T-helper 2 cell treated with Interferon-gamma antibody and Interleukin-4, amounts not matched to agents 100 ng/mL and 5 ng/mL, for 36 hours (primary cell): Measurements from ENCODE around the gene DEGS1. TPM values are rescaled to one million over a fixed set of nuclear protein-coding genes. Genes with fewer than 3 reads are reported as not detected.
"Not testable (repeated sequence)": the region's sequence is repeated elsewhere in the genome, so short reads cannot be mapped to it uniquely, and the experiment has no call there.

Experiments
- intact Hi-C: fragments of 100-400 bp; cut with micrococcal nuclease; formaldehyde crosslinking; loops from one replicate; pipeline ENCODE4 v1.15.1; 2023
- total RNA-seq: library from RNA; stranded (reverse); gene quantifications from 2 replicates; pipeline ENCODE4 v1.2.3, GENCODE V29; 2022

Gene DEGS1
- total RNA-seq, 1 donor from 2014 or later: 66.1 TPM

GRCh38 chr1:224180783-224181452 lies 2.1 kb upstream of the DEGS1 start:
- intact Hi-C loops: loop anchor here (5.0 to 10.0 kb wide), 3 partner anchors 81 to 466 kb away; partner anchors contain the start of gene CAPN2

- intact Hi-C loops: loop anchor here (5.0 to 10.0 kb wide), 3 partner anchors 81 to 467 kb away; partner anchors contain the start of gene CAPN2
These were observed 1.6 kb upstream of the DEGS1 start for GRCh38 chr1:224181453-224181810.

GRCh38 chr1:224182057-224182865 lies 779 bp upstream of the DEGS1 start:
- intact Hi-C loops: loop anchor here (1.0 to 10.0 kb wide), 11 partner anchors 12 to 1469 kb away; partner anchors contain the start of genes AIDA, BROX, CAPN2 and FBXO28

GRCh38 chr1:224183591-224184312 lies 712 bp downstream of the DEGS1 start:
- intact Hi-C loops: loop anchor here (1.0 to 10.0 kb wide), 9 partner anchors 79 to 1471 kb away; partner anchors contain the start of genes AIDA, BROX, CAPN2 and CNIH4

GRCh38 chr1:224185208-224185607 lies 2.2 kb downstream of the DEGS1 start:
- intact Hi-C loops: loop anchor here (10.0 kb wide), 1 partner anchor 470 kb away; the partner anchor contains the start of gene CAPN2

DNA sequence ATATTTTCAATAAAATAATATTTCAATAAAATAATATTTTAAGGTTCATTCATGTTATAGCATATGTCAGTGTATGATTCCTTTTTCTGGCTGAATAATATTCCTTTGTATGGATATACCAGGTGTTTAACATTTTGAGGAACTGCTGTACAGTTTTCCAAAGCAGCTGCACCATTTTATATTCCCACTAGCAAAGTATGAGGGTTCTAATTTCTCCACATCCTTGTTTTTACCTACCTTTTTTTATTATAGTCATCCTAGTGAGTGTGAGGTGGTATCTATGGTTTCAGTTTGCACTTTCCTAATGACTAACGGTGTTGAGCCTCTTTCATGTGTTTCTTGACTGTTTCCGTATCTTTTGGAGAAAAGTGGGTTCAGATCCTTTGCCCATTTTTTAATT lies 5.2 kb downstream of the DEGS1 start:
- intact Hi-C loops: loop anchor here (10.0 kb wide), 1 partner anchor 473 kb away; the partner anchor contains the start of gene CAPN2

GRCh38 chr1:224189561-224189960 lies 6.5 kb downstream of the DEGS1 start:
- intact Hi-C loops: loop anchor here (10.0 kb wide), 1 partner anchor 475 kb away; the partner anchor contains the start of gene CAPN2

- intact Hi-C loops: no loop called here
These were observed 9.2 kb downstream of the DEGS1 start for GRCh38 chr1:224192082-224192788.

DNA sequence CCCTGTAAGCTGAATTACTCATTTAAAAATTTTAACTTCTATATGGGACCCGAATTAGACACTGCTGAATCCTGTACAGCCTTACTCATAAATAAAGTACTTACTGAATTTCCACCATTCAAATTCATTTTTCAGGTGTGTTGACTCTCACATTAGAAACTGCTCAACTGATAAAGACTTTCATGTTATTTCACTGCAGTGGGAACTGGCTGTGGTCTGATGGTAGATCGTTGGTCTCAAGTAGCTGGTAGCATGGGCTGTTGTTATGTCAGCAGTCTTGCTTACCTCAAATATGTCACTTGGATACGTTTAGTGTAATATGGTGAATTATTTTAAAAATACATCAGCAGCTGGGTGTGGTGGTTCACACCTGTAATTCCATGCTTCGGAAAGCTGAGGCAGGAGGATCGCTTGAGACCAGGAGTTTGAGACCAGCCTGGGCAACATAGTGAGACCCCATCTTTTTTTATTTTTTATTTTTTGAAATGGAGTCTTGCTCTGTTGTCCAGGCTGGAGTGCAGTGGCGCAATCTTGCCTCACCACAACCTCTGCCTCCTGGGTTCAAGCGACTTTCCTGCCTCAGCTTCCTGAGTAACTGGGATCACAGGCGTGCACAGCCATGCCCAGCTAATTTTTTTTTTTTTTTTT lies 10.4 kb downstream of the DEGS1 start:
- intact Hi-C loops: no loop called here

- intact Hi-C loops: no loop called here
These were observed 14.0 kb downstream of the DEGS1 start for GRCh38 chr1:224196813-224197600.

DNA sequence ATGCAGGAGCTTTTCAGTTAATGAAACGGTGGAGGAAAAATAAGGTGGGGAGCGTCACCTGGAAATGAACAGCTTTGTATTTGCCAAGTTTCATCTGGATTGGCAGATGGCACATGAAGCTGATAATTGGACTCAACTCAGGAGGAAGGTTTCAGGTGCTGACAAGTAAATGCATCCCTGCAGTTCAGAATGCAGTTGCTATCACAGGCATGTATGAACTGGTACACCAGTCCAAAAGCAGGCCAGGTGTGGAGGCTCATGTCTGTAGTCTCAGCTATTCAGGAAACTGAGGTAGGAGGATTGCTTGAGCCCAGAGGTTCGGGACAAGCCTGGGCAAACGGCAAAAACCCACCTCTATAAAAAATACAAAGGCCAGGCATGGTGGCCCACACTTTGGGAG lies 15.5 kb downstream of the DEGS1 start:
- intact Hi-C loops: no loop called here

GRCh38 chr1:224199679-224200078 lies 16.6 kb downstream of the DEGS1 start:
- intact Hi-C loops: no loop called here

GRCh38 chr1:224201383-224201782 lies 18.3 kb downstream of the DEGS1 start:
- intact Hi-C loops: no loop called here

GRCh38 chr1:224201853-224202252 lies 18.8 kb downstream of the DEGS1 start:
- intact Hi-C loops: no loop called here

GRCh38 chr1:224203243-224204016 lies 20.4 kb downstream of the DEGS1 start:
- intact Hi-C loops: no loop called here

GRCh38 chr1:224205438-224205840 lies 22.4 kb downstream of the DEGS1 start:
- intact Hi-C loops: no loop called here

GRCh38 chr1:224205931-224206538 lies 23.0 kb downstream of the DEGS1 start:
- intact Hi-C loops: not testable (repeated sequence)
